ENCODE results near the gene SRRM1.
"Not testable (repeated sequence)": the region's sequence is repeated elsewhere in the genome, so short reads cannot be mapped to it uniquely, and the experiment has no call there.

The SRRM1 gene

DNA sequence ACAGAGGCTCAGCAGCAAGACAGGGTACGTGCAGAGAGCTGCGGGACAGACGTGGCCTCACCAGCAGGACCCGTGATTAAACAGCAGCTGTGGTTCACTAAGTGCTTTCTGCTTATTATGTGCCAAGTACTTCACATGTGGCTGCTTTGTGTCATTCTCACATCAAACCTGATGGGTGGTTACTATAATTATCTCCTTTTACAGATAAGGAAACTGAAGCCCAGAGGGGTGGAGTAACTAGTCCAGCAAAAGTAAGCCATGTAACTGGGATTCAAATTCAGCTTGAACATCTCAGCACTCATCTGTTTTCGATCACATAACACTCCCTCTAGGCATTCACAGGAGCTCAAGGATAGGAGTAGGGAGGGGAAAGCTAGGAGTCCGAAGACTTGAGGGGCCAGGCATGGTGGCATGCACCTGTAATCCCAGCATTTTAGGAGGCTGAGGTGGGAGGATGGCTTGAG lies 51.3 kb downstream of the SRRM1 start:
- FAIRE-seq, result no peak

DNA sequence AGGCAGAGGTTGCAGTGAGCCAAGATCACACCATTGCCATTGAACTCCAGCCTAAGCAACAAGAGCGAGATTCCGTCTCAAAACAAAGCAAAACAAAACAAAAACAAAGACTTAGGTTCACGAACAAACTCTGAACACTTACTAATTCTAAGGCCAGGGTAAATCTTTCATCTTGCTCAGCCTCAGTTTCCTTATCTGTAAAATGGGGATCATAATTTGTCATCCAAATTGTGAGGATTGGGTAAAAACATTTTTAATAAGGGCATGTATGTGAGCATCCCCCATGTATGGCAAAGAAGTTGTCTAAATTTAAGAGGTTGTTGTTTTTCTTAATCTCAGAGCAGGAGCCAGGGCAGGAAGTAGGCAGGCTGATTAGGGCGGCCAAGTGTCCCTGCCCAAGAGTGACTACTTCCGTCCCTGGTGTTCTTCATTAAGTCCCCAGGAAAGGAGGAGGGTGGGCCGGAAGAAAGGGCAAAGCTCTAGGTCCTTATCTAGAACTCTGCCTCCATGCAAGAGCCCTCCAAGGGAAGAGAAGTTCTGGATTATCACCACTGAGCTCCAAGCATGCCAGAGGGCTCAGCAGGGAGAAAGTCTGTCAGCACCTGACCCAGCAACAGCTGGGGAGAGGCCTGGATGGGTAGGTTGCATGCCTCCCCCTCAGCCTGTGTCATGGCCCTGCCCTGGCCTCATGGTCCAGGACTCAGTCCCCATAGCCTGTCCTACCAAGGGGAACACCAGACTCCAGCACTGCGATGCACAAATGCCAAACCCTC lies 52.3 kb downstream of the SRRM1 start:
- no peak for FAIRE-seq

DNA sequence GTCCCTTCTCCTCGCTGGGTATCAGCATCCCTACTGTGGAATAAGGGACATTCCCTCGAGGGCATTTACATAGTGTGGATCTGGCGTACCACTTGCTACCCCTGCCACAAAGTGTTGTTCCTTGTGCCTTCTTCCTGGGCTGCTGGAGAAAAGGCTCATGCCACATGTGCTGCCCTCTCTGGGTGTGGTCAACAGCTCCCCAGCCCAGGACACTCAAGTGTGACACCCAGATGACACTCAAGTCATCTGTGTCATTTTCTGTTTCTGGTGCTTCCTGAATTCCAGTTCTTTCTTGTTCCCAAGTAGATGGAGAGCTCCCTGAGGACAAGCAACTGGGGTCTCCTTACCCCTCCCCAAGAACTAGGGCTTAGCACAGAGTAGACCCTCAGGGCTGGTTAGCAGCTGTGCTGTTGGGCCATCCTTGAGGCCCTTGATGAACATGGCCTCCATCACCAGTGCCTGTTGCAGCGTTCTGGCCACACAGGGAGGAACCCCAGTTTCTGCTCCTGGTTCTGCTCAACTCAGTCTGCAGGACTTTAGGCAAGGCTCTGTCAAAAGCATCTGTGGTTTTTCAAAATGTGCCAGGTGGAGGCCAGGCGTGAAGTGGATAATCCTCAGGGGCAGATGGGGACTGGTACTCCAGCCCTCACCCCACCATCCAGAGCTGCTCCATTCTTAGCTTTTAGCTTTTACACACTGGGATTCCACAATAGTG lies 53.1 kb downstream of the SRRM1 start:
- no peak for FAIRE-seq

DNA sequence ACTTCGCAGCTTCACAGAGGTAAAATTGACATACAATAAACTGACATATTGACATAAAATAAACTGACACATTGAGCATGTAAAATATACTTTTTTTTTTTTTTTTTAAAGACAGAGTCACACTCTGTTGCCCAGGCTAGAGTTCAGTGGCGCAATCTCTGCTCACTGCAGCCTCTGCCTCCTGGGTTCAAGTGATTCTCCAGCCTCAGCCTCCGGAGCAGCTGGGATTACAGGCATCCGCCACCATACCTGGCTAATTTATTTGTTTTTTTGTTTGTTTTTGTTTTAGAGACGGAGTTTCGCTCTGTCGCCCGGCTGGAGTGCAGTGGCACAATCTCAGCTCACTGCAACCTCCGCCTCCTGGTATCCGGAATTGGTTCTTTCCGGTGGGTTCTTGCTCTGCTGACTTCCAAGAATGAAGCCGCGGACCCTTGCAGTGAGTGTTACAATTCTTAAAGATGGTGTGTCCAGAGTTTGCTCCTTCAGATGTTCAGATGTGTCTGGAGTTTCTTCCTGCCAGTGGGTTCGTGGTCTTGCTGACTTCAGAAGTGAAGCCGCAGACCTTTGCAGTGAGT lies 53.7 kb downstream of the SRRM1 start:
- no peak for FAIRE-seq

DNA sequence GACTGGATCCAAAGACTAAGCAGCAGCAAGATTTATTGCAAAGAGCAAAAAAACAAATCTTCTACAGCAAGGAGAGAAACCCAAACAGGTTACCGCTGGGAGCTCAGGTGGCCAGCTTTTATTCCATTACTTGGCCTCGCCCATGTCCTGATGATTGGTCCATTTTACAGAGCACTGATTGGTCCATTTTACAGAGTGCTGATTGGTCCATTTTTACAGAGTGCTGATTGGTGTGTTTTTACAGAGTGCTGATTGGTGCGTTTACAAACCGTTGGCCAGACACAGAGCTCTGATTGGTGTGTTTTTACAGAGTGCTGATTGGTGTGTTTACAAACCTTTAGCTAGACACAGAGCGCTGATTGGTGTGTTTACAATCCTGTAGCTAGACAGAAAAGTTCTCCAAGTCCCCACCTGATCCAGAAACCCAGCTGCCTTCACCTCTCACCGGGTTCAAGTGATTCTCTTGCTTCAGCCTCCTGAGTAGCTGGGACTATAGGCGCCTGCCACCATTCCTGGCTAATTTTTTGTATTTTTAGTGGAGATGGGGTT lies 54.4 kb downstream of the SRRM1 start:
- FAIRE-seq, result not testable (repeated sequence)

DNA sequence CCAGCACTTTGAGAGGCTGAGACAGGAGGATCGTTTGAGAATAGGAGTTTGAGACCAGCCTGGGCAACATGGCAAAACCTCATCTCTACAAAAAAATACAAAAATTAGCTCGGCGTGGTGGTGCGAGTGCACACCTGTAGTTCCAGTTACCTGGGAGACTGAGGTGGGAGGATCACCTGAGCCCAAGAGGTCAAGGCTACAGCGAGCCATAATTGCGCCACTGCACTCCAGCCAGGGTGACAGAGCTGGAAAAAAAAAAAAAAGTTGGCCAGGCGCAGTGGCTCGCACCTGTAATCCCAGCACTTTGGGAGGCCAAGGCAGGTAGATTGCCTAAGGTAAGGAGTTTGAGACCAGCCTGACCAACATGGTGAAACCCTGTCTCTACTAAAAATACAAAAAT lies 55.2 kb downstream of the SRRM1 start:
- not testable (repeated sequence) for FAIRE-seq

DNA sequence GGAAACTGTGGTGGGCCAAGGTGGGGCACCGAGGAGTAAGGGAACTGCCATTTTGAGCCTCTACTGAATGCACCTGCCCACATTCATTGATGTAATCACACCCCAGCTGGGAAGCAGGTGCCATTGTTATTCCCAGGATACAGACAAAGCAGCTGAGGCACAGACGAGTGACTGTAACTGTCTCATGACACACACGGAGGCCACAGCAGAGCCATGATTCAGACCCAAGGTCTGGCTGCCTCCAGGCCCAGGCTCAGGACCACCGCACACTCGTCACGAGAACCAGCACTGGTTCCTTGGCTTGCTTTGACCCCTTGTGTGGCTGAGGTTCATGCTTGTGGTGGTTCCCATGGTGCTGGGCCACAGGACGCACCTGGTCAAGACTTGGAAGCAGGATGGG lies 56.5 kb downstream of the SRRM1 start:
- no peak for FAIRE-seq

DNA sequence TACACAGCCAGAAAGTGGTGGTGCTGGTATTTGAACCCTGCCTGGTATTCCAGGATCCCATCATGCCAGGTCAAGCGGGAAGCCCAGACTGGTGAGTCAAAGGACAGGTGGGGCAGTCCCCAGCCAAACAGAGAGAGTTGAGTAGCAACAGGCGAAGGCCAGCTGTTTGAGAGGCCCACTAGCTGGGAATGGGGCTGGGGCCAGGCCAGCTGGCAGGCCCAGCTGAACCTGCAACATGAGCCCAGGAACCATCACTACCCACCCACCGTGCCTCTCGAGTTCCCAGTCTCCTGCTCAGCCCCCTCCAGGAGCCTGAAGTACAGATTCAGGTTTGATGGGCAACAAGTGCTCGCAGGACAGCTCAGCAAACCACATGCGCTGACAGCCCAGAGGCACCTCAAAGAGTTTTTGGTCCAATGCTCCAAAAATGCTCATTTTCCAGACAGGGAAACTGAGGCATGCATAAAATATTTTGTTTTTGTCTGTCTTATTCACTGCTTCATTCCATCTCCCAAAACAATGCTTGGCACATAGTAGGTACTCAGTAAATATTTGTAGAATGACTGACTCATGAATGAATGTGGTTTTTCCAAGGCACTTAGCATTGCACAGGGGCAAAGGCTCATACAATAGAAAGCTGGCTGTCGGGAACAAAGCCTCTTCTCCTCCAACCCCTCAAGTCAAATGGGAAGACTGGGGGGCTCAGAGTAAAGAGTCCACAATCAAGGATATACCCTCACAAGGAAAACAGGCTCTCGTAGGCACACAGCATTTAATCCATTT lies 59.6 kb downstream of the SRRM1 start:
- no peak for FAIRE-seq

DNA sequence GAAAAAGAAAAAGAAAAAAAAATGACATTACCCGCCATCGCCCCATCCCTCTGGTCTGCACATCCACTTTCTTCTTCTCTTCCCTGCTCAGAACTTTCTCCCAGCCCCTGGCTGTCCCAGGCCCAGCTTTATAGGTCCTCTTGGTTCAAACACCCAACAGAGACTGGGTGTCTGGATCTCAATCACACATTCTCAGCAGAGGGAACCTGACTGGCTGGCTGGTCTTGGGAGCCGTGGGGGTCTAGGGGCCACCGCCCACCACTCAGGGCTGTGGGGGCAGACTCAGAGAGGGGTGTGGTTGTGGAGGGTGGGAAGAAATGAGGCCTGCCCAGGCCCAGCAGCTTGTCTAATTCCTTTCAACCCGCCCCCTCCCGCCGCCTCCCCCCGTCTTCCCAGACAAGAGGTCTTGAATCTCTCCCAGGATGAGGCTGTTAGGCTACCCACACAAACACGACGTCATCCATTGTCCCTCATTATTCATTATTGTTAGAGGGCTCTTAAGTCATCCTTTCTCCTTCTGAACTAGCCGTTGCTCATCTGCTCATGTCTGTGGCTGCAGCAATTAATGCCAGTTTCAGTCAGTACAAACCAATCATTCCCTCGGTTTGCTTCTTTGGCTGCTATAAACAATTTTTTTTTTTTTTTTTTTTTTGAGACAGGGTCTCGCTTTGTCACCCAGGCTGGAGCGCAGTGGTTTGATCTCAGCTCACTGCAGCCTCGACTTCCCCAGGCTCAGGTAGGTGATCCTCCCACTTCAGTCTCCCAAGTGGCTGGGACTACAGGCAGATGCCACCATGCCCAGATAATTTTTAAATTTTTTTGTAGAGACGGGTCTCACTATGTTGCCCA lies 61.5 kb downstream of the SRRM1 start:
- no peak for FAIRE-seq

DNA sequence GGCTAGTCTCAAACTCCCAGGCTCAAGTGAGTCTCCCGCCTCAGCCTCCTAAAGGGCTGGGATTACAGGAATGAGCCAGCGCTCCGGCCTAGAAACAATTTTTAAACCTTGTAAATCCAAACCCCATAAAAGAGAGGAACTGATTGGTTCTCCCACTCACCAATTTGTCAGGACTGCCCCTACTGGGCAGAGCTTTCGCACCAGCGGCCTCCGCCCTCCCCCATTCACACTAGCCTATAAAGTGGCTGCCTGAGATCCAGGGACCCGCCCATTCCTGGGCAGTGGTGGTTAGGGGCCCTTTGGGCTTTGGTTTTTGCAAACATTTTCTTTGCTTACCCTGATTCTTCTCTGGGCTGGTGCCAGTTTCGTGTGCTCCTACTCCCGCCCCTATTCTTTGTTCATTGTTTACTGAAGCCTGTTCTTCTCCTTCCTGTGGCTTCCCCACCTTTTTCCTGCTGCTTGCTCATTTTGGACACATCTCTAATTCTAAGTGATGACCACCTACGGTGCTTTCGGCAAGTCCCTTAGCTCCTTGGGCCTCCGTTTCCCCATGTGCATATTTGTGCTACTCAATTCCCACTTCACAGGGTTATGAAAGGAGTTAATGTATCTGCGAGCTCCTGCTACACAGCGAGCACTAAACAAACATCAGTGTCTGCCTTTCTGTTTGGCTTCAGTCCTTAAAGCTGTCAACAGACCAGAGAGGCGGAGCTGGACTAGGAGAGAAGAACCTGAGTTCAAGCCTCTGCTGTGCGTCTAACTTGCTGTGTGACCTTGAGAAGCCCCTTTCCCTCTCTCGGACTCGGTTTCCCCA lies 62.4 kb downstream of the SRRM1 start:
- peak; percentile 87 for FAIRE-seq

DNA sequence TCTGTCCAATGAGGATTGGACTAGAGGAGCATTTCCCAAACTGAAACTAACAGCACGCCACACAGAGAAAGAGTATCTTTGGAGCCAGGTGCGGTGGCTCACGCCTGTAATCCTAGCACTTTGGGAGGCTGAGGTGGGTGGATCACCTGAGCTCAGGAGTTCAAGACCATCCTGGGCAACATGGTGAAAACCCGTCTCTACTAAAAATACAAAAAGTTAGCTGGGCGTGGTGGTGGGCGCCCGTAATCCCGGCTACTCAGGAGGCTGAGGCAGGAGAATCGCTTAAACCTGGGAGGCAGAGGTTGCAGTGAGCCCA lies 62.9 kb downstream of the SRRM1 start:
- not testable (repeated sequence) for FAIRE-seq

DNA sequence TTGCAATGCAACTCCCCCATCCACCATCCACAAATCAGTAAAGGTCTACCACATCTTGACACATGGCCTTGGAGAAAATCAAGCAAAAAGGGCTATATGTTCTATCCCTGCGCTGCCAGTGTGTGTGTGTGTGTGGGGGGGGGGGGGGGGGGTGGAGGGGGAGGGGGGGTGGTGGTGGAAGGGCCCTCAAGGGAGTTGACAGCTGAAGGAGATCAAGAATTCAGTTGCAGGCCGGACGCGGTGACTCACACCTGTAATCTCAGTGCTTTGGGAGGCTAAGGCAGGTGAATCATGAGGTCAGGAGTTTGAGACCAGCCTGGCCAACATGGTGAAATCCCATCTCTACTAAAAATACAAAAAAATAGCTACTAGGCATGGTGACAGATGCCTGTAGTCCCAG lies 64.6 kb downstream of the SRRM1 start:
- no peak for FAIRE-seq

DNA sequence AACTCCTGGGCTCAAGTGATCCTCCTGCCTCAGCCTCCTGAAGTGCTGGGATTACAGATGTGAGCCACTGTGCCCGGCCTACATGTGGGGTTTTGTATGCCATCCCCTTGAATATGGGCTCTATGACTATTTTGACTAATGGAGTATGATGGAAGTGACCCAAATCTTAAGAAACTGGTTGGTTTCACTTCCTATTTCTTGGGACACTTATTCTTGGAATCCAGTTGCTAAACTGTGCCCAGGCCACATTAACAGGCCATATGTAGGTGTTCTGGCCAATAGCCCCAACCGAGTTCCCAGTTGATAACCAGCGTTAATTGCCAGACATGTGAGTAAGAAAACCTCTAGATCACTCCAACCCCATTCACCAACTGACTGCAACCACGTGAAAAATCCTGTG lies 65.8 kb downstream of the SRRM1 start:
- no peak for FAIRE-seq

DNA sequence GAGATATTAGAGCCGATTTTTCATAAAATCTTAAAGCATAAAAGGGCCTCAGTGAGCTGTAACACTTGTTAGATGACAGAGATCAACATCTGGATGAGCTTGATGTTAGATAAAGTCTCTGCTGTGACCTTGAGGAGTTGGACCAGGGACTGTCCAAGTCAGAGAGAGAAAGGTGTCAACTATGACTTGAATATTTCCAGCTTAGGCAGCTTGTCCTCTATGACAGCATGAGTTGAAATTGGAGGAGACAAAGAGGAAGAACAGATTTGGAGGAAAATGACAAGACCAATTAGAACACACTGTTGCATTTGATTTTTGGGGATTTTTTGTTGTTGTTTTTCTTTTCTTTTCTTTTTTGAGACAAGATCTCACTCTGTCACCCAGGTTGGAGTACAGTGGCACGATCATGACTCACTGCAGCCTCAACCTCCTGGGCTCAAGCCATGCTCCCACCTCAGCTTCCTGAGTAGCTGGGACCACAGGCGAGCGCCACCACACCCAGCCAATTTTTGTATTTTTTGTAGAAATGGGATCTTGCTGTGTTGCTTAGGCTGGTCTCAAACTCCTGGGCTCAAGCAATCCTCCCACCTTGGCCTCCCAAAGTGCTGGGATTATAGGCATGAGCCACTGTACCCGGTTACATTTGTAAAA lies 66.8 kb downstream of the SRRM1 start:
- FAIRE-seq, result no peak

DNA sequence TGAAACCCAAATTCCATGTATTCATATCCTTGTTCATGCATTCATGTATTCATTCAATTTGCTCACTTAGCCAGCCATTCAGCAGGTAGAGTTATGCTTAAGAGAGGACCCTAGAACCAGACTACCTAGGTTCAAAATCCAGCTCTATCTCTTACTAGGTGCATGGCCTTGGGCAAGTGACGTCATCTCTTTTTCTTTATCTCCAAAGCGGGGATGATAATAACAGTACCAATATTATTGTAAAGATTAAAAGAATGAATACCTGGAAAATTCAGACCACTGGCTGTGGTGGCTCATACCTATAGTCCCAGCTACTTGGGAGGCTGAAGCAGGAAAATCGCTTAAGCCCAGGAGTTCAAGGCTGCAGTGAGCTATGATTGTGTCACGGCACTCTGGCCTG lies 68.2 kb downstream of the SRRM1 start:
- FAIRE-seq, result no peak

DNA sequence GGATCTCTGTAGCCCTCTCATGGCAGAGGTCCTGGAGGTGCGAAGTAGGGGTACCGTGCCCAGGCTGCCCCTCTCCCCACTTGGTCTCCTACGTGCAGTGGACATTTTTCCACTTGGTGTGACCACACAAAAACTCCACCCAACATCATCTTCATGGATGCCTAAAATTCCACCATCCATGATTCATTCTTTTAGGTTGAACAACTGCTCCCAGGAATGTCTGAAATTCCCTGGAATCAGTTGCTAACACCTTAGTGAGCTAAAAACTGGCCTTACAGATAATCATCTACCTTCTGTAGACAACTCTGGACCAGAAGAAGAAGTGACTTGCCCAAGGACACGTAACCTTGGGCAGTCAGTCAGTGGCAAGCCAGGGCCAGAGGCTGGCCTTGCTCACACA lies 70.1 kb downstream of the SRRM1 start:
- FAIRE-seq, result no peak

DNA sequence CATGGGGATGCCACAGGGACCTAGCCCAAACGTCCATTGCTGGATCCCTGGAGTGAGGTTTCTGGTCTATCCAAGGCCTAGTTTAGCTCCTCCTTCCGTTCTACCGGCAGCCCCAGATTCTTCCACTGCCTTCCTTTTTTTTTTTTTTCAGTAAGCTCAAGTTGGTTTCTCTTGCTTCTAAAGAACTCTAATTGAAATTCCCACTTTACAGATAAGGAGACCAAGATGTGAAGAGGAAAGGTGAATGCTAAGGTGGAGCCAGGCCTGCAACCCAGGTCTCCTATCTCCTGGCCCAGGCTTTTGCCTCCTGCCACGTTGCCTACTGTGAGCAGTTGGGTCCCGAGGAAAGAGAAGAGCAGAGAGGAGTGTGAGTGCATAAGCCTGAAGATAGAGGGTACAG lies 70.6 kb downstream of the SRRM1 start:
- FAIRE-seq, result no peak

DNA sequence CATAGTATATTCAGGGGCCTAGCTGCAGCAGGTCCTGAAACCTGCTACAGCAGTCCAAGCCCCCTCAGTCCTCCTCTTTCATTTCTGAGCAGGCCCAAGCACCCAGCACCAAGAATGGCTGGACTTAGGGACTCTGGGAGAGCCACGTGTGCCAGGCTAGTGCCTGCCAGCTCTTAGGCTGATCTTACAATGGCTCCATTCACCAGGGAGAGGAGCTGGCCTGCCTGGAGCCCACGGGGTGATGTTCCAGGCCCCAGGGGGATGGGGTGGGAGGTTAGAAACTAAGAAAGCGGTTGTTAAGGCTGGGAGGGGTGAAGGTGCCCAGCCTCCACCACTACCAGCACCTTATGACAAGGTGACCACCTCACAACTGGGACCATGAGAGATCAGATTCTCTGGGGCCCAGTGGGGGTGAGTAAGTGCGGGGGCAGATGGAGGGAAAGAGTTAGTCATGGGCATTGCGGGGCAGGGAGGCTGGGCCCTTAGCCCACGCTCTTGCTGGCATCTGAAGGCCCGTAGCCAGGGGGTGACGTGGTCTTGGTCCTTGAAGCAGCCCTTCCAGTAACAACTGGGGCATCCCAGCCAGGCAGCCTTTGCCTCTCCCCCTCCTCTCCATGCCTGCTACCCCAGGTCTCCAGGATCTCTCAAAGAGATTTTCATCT lies 71.9 kb downstream of the SRRM1 start:
- no peak for FAIRE-seq

DNA sequence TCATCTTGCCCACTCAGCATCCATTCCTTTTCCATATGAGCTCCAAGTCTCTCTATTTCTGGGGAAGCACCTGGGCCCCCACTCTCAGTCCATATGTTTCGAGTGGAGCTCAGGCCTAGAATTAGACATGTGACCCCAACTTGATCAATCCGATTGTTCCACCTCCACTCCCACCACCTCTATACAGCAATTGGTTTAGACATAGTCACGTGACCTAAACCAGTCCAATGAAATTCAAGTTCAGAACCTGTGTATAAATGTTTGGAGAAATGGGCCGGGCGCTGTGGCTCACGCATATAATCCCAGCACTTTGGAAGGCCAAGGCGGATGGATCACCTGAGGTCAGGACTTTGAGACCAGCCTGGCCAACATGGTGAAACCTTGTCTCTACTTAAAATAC lies 72.6 kb downstream of the SRRM1 start:
- FAIRE-seq, result no peak
